COLO668 (cell line): Measurements from ENCODE around the gene TMEM19.
A peak's percentile ranks its signal among the peaks of the same experiment; 100 is the strongest.

ENCODE experiments used
- DNase-seq: peaks from one replicate; lab custom pipeline; 2025; ENCODE audit not compliant: unreplicated experiment; lab: John Stamatoyannopoulos, UW

Gene TMEM19

DNA sequence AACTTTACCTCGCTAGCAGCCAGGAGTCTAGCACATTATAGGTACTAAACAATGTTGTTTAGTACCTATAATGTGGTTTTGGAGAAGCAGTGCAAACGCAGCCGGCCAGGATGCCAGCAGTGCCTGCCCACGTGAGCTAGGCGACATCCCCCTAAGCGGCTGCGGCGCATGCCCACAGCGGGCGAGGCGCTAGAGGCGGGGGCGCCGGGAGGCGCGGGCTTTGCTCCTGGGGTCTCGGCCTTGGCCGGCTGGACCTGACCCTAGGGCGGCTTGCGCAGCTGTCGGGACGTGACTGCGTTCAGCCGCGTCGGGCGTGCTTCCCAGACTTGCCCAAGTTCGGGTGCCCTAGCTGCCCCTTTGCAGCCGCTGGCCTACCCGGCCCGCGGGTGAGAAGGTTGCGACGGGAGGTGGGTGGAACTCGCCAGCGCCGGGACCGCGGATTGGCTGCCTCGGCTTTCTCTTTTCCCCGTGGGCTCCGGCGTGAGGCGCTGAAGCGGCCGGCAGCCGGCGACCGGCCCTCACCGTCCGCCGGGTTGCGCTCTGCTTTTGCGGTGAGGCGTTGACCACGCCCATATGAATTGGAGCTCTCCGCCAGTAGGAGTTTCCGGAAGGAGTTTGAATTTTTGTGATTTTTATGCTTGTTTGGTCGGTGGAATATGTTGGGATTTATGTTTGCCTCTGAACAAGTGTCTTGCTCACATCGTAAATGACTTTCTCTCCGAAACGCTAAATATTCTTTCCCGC is at the start of gene TMEM19:
Gene TMEM19, plus strand, starts transcription at position 169 of the 744 bp plus-strand sequence. CDS start 599 bp downstream, outside the sequence.
- peak; percentile 95 for DNase-seq

DNA sequence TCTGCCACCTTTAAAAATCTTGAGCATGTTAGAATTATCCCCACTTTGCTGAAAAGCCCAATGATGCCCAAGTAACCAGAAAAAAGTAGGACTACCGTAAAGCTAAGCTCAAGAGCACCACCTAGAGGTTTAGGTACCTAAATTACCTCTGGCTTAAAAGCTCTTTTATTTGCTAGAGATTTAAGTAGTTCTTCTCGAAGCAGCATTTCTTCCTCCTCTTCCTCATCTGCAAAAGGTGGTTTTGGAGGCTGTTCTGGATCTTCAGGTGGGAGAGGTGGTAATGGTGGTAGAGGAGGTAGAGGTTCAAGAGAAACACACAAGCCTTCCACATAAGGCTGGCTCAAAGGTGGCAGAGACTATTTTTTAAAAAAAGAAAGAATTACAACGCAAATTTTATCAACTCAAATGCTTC is 49.2 kb upstream of the TMEM19 start:
- peak; percentile 16 for DNase-seq

DNA sequence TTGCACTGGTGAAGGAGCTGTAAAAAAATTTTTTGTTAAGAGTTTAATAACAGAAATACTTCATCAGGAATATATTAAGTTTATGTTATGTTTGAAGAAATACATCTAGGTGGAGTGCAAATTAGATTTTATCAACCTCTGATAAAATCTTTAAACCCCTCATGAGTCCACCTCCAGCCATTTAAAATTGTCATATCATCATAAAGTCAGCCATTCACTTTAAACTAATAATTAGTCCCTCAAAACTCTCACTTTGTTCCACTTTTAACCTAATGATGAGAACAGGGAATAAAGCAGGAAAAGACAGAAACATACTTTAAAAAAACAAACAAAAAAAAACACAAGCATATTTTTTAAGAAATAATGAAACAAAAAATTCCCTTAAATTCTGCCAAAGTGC is 47.4 kb upstream of the TMEM19 start:
- no peak for DNase-seq

DNA sequence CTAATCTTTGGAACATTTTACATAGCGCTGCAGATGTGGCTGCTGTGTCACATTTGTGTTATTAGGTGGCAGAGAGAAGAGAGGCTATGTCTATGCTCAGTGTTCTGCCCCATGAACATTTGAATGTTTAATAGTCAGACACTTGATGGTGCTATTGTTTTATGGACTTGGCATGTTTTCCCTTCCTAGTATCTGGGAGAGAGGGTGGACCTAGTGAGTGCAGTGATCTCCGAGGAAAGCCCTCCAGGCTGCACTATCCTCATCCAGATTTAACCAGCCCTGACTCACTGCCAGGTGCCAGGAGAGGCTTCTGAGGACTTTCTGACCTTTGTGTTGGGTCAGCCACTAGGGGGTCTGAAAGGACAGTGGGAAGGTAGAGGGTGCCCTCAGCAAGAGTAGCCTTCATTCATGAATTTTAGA is 46.5 kb upstream of the TMEM19 start:
- DNase-seq = peak; percentile 12

DNA sequence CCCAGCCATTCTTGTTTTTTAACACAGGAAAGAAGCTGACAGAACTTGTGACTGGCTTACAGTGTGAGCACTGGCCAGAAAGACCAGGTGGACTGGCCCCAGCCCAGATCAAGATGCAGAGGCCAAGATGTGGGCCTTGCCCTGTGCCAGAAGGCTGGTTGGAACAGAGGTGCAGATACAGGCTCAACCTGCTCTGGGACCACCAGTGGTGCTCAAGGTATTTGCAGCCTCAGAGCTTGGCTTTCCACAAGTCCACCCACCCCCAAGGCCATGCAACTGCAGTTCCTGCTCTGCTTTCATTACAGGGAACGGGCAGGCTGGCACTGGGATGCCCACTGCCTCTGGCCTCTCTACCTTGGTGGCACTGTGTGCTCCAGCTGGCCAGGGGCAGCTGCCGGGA is 45.6 kb upstream of the TMEM19 start:
- no peak for DNase-seq

DNA sequence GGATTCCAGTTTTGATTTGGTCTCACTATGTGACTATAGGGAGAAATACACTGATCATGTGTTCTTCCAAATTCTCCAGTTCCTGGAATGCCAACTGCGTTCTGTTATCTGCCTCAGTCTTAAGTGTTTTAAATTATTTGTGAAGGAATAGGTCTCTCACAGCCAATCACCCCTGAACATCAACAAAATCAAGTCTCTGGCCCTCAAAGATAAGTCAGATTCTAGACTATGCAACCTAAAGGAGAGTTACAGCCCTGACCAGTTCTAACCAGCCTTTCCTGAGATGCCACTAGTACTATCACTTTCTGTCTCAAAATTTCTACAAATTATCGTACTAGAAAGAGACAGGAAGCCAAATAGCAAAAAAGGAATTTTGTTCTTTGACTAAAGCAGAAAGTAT is 44.5 kb upstream of the TMEM19 start:
- DNase-seq = no peak

DNA sequence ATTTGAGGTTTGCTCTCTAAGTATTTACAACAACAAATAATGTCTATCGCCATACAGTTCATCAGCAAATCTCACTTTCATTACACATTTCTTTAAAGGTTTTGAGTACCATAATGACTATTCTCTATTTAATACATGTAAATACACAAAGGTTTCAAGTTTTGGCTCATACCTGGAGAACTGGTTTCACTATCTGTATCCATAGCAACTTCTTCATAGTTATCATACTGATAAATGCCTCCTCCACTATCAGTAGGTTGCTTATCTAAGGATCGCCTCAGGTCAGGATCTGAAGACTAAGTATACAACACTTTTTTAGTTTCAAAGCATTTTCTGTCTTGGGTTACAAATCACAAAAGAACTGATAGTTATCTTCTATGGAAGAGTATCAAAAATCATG is 43.6 kb upstream of the TMEM19 start:
- no peak for DNase-seq

DNA sequence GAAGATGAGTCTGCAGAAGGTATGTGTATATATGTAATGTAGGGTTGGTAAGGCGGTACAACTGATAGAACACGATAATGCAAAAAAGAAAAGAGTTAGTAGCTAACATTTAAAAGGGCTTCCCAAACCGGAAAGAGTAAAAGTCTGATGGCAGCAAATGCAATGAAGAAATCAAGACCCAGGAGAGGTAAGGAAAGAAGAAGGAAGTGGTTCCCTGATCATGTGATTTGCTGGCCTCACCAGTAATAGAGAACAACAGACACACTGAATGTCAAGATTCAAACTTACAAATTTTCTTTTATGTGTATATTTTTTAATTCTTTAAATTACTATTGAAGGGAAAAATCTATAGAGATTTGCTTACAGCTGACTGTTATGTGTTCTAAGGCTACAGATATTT is 40.6 kb upstream of the TMEM19 start:
- no peak for DNase-seq

DNA sequence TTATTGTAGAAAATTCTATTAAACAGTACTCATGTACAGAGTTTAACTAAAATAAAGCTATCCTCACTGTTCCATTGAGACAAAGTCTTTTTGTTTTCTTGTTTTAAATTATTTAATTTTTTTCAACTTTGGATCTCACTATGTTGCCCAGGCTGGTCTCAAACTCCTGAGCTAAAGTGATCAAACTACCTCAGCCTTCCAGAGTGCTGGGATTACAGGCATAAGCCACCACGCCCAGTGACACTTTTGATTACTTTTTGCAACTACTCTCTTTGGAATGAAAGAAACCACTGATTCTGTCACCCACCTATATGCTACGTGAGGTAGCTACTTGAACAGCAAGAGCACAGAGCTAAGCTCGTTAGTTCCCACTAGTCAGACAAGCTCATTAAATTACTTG is 39.4 kb upstream of the TMEM19 start:
- no peak for DNase-seq

DNA sequence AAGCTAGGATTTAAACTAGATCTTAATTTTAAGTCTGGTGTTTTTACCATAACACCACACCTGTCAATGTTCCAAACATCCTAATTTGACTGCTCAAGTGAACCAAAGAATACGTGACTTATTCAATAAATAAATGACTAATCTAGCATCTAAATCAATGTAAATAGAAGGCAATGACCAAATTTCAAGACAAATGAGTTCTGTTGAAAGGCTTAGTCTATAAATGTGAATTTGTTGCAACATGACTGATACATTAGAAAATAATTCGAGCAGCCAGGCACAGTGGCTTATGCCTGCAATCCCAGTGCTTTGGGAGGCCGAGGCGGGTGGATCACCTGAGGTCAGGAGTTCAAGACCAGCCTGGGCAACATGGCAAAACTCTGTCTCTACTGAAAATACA is 37.3 kb upstream of the TMEM19 start:
- DNase-seq = no peak

DNA sequence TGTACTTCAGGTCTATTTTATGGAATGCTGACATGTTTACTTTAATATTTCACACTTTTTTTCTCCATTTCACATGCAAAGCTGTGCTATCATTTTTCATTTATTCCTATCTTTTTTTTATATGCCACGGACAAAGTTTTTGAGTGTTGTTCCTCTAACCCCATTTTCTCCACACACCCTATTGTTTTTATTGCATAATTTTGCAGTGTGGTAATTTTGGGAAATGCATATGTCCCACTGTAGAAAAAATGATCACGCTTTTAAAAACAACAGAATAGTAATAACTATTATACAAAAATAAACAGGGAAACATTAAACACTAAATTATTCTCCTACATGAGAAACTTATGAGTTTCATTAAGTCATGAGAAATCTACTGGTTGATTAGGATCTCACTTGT is 36.5 kb upstream of the TMEM19 start:
- no peak for DNase-seq

DNA sequence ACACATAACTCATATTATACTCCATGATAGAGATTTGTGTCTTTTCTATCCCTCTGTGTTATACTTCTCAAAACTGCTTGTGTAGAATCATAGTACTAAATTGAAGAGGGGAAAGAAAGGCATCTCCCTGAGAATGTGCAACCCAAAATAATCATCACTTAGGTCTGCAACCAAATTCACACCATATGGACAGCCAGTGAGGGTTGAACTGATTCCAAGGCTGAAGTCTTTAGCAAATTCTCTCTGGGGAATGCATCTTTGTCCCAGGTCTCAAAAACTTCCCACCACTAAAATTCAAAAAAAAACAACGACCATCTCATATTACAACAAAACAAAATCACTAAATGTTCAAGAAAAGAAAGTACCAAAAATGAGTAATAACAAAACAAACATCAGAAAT is 33.2 kb upstream of the TMEM19 start:
- no peak for DNase-seq

DNA sequence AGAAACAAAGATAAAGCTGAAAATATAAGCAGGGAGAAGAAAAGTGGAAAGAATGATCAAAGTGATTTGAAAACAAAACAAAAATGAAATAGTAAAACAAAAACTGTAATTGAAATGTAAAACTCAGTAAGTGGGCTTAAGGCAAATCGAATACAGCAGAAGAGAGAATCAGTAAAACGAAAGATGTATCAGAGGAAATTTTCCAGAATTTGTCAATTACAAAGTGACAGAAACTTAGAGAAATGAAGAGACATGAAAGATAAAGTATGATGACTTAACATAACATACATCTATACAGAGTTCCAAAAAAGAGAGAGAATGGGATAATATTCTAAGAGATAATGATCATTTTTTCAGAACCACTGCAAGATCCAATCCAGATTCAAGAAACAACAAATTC is 32.7 kb upstream of the TMEM19 start:
- DNase-seq = no peak

DNA sequence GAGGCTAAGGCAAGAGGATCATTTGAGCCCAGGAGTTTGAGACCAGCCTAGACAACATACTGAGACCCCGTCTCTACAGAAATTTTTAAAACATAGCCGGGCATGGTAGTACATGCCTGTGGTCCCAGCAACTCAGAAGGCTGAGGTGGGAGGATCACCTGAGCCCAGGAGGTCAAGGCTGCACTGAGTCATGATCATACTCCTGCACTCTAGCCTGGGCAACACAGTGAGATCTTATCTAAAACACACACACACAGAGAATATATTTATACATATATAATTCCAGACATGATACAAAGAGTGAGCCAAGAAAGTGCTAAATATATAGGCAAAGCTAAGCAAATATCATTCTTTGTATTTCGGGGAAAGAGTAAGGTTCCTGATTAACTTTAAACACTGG is 31.7 kb upstream of the TMEM19 start:
- no peak for DNase-seq

DNA sequence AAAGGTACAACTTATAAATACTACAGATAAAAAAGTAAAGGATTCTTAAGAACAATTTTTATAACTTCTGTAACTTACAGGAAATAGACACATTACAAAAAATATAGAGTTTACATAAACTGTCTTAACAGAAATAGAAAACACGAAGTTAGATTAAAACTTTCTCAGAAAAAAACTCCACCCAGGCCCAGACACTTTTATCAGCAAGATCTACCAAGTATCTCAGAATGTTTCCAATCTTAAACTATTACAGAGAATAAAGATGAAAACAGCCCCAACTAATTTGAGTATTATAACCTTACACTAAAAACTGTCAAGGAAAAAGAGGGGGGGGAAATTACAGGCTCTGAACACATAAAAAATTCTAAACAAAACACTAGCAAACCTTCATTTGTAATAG is 30.4 kb upstream of the TMEM19 start:
- DNase-seq = no peak

DNA sequence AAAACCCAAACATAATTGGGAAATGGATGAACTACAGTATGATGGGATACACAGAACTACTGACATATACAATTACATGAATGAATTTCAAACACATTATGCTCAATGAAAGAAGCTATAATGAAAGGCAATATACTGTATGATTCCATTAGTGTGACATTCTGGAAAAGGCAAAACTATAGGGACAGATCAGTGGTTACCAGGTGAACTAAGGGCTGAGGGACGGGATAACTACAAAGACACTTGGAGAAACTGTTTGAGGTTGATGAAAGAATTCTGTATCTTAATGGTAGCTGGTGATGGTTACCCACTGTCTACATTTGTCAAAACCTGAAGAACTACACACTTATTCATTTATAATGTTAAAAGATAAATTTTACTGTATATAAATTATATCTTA is 30.0 kb upstream of the TMEM19 start:
- DNase-seq = no peak

DNA sequence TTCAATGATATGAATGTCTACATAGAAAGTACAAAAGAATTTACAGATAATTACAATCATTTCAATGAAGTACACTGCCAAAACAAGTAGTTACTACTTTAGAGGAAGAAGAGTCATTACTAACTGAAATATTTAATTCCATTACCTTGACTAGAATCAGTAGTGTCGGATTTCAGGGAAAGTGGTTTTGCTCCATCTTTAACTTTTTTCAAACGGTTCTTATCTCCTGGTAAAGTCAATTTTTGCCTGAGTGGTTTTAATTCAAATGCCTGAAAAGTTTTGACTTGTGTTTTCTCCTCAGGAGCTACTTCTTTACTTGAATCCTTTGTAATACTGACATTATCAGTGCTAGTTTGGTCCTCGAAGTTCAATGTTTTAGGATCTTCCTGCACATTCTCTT is 29.1 kb upstream of the TMEM19 start:
- no peak for DNase-seq

DNA sequence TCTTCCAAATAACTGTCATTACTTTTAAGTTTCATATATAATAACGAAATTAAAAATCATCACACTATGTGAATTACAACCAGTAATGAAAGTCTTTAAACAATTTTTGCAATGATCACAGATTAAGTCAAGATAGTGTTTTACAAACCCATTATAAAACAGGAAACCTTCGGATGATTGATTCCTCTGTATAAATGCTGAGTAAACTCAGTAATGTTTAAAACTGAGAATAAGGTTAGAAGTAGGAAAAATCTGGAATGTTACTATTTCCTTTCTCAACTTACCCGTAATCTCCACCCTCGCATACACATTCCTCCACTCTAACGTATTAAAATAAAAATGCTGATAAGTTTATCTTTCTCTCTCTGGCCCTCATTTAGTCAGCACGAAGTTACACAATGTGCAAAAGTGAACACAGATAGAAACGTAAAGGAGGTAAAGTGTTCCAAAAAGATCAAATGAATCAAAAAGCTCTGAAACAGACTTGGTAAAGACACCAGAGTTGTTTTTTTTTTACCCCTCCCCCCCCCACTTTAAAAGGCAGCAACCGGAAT is 23.8 kb upstream of the TMEM19 start:
- DNase-seq = no peak

DNA sequence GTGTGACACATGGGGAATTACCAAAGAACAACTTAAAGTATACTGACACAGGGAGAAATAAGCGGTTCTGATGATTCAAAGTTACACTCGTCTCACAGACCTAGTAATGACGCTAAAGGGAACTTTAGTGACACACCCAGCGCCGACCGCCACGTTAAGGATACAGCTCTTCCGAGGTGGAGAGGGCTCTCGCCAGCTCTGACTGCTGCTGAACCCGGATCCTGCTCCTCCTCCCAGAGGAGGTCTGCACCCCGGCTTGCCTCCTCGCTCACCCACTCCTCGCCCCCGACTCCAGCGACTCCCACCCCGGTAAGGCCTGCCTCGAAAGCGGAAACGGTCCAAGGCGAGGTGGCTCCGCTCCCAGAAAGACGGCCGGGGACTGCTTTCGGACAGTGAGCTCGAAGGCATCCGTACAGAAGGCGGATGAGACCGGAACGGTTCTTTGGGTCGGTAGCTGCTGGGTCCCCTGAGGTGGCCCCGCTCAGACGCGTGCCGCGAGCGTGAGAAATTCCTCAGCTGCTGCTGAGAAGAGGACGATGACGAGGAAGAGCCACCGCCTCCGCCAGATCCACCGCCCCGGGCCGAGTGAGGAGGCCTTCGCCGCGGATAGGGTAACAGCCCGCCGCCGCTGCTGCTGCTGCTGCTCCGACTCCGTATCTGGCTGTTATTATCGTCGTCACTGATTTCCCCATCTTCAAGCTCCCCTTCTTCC is 22.9 kb upstream of the TMEM19 start:
- peak; percentile 74 for DNase-seq

DNA sequence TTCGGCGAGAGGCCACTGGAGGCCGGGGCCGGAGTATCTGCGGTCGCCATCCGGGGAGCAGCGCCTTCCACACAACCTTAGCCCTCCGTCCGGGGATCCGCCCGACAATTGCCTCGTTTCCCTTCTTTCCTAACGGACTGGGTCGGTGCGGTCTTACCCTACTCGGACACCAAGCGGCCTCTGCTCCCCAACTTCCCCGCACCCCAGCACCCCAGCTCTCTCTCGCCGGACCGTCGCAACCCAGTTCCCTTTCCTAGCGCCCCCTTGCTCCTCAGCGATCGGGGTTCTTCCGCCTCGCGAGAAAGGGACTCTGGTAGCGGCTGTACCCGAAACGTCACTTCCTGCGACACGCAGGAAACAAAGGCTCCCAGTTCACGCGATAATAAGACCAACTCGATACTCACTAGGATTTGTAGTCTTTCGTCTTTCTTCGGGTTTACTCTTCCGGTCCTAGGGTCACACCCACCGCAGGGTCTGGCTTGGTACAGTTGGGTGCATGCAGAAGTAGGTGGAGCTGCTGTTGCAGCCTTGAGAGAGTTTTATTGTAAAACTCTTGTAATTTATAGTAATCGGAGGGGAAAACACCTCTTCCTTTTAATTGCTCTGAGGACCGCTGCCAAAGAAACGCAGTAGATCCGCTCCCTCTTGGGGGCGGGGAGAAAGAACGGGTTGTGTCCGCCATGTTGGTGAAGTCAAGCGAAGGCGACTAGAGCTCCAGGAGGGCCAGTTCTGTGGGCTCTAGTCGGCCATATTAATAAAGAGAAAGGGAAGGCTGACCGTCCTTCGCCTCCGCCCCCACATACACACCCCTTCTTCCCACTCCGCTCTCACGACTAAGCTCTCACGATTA is 22.1 kb upstream of the TMEM19 start, which contains the start of the genes THAP2 and ZFC3H1:
Gene THAP2, plus strand, starts transcription at position 741 of the 850 bp plus-strand sequence. CDS start 209 bp downstream, outside the sequence.
Gene ZFC3H1, minus strand, starts transcription at position 288 of the 850 bp plus-strand sequence. Its CDS starts 238 bp downstream, at position 50.
- peak; percentile 94 for DNase-seq

DNA sequence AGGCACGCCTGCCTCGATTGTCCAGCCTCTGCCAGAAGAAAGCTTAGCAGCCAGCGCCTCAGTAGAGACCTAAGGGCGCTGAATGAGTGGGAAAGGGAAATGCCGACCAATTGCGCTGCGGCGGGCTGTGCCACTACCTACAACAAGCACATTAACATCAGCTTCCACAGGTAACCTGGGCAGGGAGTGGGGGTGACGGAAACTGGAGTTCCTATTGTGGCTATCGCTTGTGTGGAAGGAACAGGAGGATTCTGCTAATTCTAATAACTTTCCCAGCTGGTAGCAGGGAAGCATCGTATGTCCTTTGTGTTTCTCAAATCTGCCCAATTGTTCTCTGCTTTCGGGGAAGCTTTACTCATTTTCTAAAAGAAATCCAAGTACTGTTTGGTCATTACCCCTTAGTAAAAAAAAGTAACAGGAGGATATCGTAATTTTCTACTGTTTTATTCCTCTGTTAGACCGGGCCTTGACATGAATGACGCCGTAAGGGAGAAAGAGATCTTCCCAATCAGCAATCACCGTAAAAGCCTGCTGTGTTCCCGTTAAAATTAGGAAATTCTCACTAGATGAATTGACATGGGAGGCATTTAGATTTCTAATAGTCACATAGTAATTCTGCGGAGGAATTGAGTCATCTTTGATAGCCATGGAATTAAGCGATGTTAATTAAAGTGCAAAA is 21.3 kb upstream of the TMEM19 start:
- no peak for DNase-seq
